Kidney (tissue), 14 donors: Measurements from ENCODE around the gene ADM2. TPM values are rescaled to one million over a fixed set of nuclear protein-coding genes. Genes with fewer than 3 reads are reported as not detected.

Experiments
- DNase-seq, 5 donors: peaks; one replicate each; pipeline ENCODE4 v3.0.0-alpha.2; 2013 to 2020
- FAIRE-seq: peaks from 2 replicates; lab custom pipeline; 2012; peaks lifted over from hg19 to GRCh38; lab: Jason Lieb, UNC
- H3K27ac ChIP-seq, 2 donors: one replicate each; pipeline ENCODE4 v1.7.0; 2013; ENCODE audit warnings: low read depth in 2 of 2, low read length in 2 of 2, inconsistent platforms in 1 of 2
- H3K27me3 ChIP-seq: one replicate; pipeline ENCODE4 v1.7.1; 2013; ENCODE audit warnings: low read length, inconsistent platforms; ENCODE audit not compliant: control insufficient read depth, insufficient read depth
- H3K36me3 ChIP-seq, 3 donors: one replicate each; pipeline versions ENCODE4 v1.7.0 to v1.7.1; 2013; ENCODE audit warnings: low read length in 3 of 3, control low read depth in 1 of 3, inconsistent platforms in 1 of 3; ENCODE audit not compliant: insufficient read depth in 3 of 3, control insufficient read depth in 2 of 3
- H3K4me1 ChIP-seq, 3 donors: one replicate each; pipeline versions ENCODE4 v1.7.0 to v1.7.1; 2013; ENCODE audit warnings: low read length in 3 of 3, inconsistent platforms in 1 of 3, low read depth in 1 of 3; ENCODE audit not compliant: control insufficient read depth in 2 of 3, insufficient read depth in 2 of 3
- H3K4me3 ChIP-seq, 3 donors: one replicate each; pipeline versions ENCODE4 v1.7.0 to v1.8.1; 2013; ENCODE audit warnings: low read length in 3 of 3, control low read depth in 1 of 3, inconsistent platforms in 1 of 3
- H3K9ac ChIP-seq, 3 donors: one replicate each; pipeline versions ENCODE4 v1.7.0 to v1.7.1; 2013; ENCODE audit warnings: low read length in 3 of 3, control low read depth in 1 of 3, inconsistent platforms in 1 of 3
- H3K9me3 ChIP-seq, 3 donors: one replicate each; pipeline versions ENCODE4 v1.7.0 to v1.7.1; 2013; ENCODE audit warnings: low read length in 3 of 3, control low read depth in 1 of 3, inconsistent platforms in 1 of 3; ENCODE audit not compliant: control insufficient read depth in 2 of 3, insufficient read depth in 1 of 3
- CTCF ChIP-seq: IDR thresholded peaks from 3 replicates; pipeline ENCODE4 v1.5.1; 2012; ENCODE audit warnings: mild to moderate bottlenecking, moderate library complexity, borderline replicate concordance; ENCODE audit not compliant: insufficient read depth; ENCODE audit errors: extremely low read depth
- intact Hi-C: fragments of 100-400 bp; cut with DNase I; formaldehyde crosslinking; loops from one replicate; pipeline ENCODE4 v1.11.1; 2022
- polyA plus RNA-seq: library from polyadenylated mRNA; stranded (reverse); fragments of 350-450 nt; fragmentation: Illumina TruSeq; extraction: RNeasy Lipid Tissue Mini Kit (QIAGEN cat#74804); gene quantifications from one replicate; pipeline ENCODE4 v1.2.3, GENCODE V29; 2014; ENCODE audit warnings: low read depth, low replicate concordance; ENCODE audit not compliant: insufficient read depth
- total RNA-seq: library from RNA; stranded (reverse); fragmentation: NEBNext Ultra II Directional; extraction: Animal tissue kit (Norgen Biotek cat#: 25700); gene quantifications from one replicate; pipeline ENCODE4 v1.2.1, GENCODE V29; 2021
- donor health status: control.
- donor health status: control.
- donor health status: control.
- donor health status: control.
- donor health status: control.
- donor health status: DM: yes; HTN: yes; CAD: no.
- donor health status: Normal renal cell carcinoma (clear cell type).

ADM2 gene
- total and polyA plus RNA-seq, 2 donors from 2014 or later, result 8.0 to 10.6 TPM

- DNase-seq (no peak), FAIRE-seq (no peak)
- Histone ChIP-seq H3K4me1 (peaks cover 0 to 10% (median 4%) of the 10 kb centered on the region in 3 donors), H3K9me3 (no peaks in the 10 kb centered on the region), H3K4me3 (no peak overlapping the region), H3K9ac (no peak overlapping the region), H3K36me3 (no peaks in the 10 kb centered on the region), H3K27me3 (peaks cover 5% of the 10 kb centered on the region), H3K27ac (no peak overlapping the region)
- intact Hi-C loops, result no loop called here
- TF ChIP-seq CTCF, result no peak
Observed at GRCh38 chr22:50535113-50535512, 53.8 kb downstream of the ADM2 start.

Other genes with a start within 250 kb of the ADM2 start
- 52.0 TPM for gene TUBGCP6, start 236.5 kb upstream of the ADM2 start, total RNA-seq
- 19.2 TPM for gene TUBGCP6, start 236.5 kb upstream of the ADM2 start, polyA plus RNA-seq
- gene HDAC10, start 230.3 kb upstream of the ADM2 start, total RNA-seq, result 43.8 TPM
- 20.4 TPM for gene HDAC10, start 230.3 kb upstream of the ADM2 start, polyA plus RNA-seq
- 15.9 TPM for gene MAPK12, start 219.9 kb upstream of the ADM2 start, total RNA-seq
- gene MAPK12, start 219.9 kb upstream of the ADM2 start, polyA plus RNA-seq, result 13.4 TPM
- gene MAPK11, start 211.2 kb upstream of the ADM2 start, total RNA-seq, result 18.3 TPM
- 11.4 TPM for gene MAPK11, start 211.2 kb upstream of the ADM2 start, polyA plus RNA-seq
- 383 TPM for gene PLXNB2, start 173.9 kb upstream of the ADM2 start, total RNA-seq
- gene PLXNB2, start 173.9 kb upstream of the ADM2 start, polyA plus RNA-seq, result 128 TPM
- 16.7 TPM for gene DENND6B, start 154.5 kb upstream of the ADM2 start, total RNA-seq
- gene DENND6B, start 154.5 kb upstream of the ADM2 start, polyA plus RNA-seq, result 14.5 TPM
- 53.8 TPM for gene PPP6R2, start 138.2 kb upstream of the ADM2 start, total RNA-seq
- gene PPP6R2, start 138.2 kb upstream of the ADM2 start, polyA plus RNA-seq, result 39.4 TPM
- gene SBF1, start 6.5 kb upstream of the ADM2 start, total RNA-seq, result 73.9 TPM
- 18.1 TPM for gene SBF1, start 6.5 kb upstream of the ADM2 start, polyA plus RNA-seq
- 3.5 TPM for gene MIOX, start 5.3 kb downstream of the ADM2 start, total RNA-seq
- 455 TPM for gene MIOX, start 5.3 kb downstream of the ADM2 start, polyA plus RNA-seq
- 77.9 TPM for gene LMF2, start 26.2 kb downstream of the ADM2 start, total RNA-seq
- gene LMF2, start 26.2 kb downstream of the ADM2 start, polyA plus RNA-seq, result 41.7 TPM
- gene NCAPH2, start 26.7 kb downstream of the ADM2 start, total RNA-seq, result 41.5 TPM
- 31.4 TPM for gene NCAPH2, start 26.7 kb downstream of the ADM2 start, polyA plus RNA-seq
- 4.1 TPM for gene SCO2, start 44.1 kb downstream of the ADM2 start, total RNA-seq
- gene SCO2, start 44.1 kb downstream of the ADM2 start, polyA plus RNA-seq, result 1.1 TPM
- 163 TPM for gene TYMP, start 48.5 kb downstream of the ADM2 start, total RNA-seq
- gene TYMP, start 48.5 kb downstream of the ADM2 start, polyA plus RNA-seq, result 22.2 TPM
- 16.1 TPM for gene KLHDC7B, start 64.4 kb downstream of the ADM2 start, total RNA-seq
- 1.4 TPM for gene KLHDC7B, start 64.4 kb downstream of the ADM2 start, polyA plus RNA-seq
- gene SYCE3, start 81.4 kb downstream of the ADM2 start, total RNA-seq, result not detected
- gene SYCE3, start 81.4 kb downstream of the ADM2 start, polyA plus RNA-seq, result 4.6 TPM
- 34.3 TPM for gene CPT1B, start 96.9 kb downstream of the ADM2 start, total RNA-seq
- gene CPT1B, start 96.9 kb downstream of the ADM2 start, polyA plus RNA-seq, result 20.6 TPM
- gene CHKB, start 101.3 kb downstream of the ADM2 start, total RNA-seq, result 91.7 TPM
- 73.0 TPM for gene CHKB, start 101.3 kb downstream of the ADM2 start, polyA plus RNA-seq
- gene MAPK8IP2, start 119.2 kb downstream of the ADM2 start, total RNA-seq, result 1.1 TPM
- 1.0 TPM for gene MAPK8IP2, start 119.2 kb downstream of the ADM2 start, polyA plus RNA-seq
- gene ARSA, start 146.6 kb downstream of the ADM2 start, total RNA-seq, result 53.0 TPM
- gene ARSA, start 146.6 kb downstream of the ADM2 start, polyA plus RNA-seq, result 52.8 TPM
- gene SHANK3, start 191.3 kb downstream of the ADM2 start, total RNA-seq, result 40.5 TPM
- 8.8 TPM for gene SHANK3, start 191.3 kb downstream of the ADM2 start, polyA plus RNA-seq